Measurements from ENCODE around the gene BATF3. TPM values are rescaled to one million over a fixed set of nuclear protein-coding genes. Genes with fewer than 3 reads are reported as not detected.
"Not testable (repeated sequence)": the region's sequence is repeated elsewhere in the genome, so short reads cannot be mapped to it uniquely, and the experiment has no call there.

Gene BATF3, protein sequence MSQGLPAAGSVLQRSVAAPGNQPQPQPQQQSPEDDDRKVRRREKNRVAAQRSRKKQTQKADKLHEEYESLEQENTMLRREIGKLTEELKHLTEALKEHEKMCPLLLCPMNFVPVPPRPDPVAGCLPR
- 4.2 TPM for total RNA-seq

DNA sequence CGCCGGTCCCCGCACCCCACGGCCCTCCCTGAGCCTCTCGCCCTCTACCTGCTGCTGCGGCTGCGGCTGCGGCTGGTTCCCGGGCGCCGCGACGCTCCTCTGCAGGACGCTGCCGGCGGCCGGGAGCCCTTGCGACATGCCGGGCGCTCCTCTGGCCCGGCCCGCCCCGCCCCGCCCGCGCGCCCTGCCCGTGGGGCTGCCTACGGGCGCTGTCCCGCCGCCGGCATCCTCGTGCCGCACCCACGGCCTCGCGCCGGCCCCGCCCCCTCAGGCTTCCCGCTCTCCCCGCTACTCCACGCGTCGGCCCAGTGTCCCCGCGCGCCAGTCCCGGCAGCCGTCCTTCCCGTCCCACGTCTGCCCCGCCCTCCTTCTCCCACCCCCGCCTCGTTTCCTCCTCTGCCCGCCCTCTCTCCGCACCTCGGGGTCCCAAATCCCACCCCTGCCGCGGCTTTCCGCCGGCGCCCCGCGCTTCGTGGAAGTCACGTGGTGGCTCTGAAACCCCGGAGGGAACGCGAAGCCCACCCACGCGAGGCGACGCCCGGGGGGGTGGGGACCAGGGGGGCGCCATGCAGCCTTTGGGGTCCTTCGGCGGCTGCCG lies at the start of gene BATF3:
Gene BATF3 (minus strand): TSS at position 216 of the 598 bp plus-strand sequence. CDS start 78 bp downstream, at position 138.
- DNase-seq (ENCODE audit: low spot score), result peak; percentile 16

DNA sequence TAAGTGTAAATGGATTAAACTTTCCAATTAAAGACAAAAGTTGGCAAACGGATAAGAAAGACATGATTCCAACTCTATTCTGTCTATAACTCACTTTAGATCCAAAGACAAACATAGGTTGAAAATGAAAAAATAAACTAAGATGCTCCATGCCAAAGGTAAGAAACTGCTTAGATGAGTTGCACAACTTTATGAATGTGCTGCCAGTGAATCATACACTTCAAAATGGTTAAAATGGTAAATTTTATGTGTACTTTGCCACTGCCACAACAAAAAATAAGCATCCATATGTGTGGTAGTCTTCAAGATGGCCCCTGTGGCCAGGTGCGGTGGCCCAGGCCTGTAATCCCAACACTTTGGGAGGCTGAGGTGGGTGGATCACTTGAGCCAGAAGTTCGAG lies 46.9 kb upstream of the BATF3 start:
- no peak for DNase-seq (ENCODE audit: low spot score)

DNA sequence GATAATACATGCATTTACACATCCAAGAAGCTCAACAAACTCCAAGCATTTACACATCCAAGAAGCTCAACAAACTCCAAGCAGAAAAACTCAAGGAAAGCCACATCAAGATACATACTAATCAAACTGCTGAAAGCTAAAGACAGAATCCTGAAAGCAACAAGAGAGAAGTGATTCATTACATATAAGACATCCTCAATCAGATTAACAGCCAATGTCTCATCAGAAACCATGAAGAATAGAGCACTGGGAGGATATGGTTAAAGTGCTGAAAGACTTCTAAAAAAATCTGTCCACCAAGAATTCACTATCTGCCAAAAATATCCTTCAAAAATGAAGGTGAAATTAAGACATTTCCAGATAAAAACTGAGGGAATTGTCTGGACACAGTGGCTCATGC lies 45.7 kb upstream of the BATF3 start:
- DNase-seq (ENCODE audit: low spot score), result no peak

DNA sequence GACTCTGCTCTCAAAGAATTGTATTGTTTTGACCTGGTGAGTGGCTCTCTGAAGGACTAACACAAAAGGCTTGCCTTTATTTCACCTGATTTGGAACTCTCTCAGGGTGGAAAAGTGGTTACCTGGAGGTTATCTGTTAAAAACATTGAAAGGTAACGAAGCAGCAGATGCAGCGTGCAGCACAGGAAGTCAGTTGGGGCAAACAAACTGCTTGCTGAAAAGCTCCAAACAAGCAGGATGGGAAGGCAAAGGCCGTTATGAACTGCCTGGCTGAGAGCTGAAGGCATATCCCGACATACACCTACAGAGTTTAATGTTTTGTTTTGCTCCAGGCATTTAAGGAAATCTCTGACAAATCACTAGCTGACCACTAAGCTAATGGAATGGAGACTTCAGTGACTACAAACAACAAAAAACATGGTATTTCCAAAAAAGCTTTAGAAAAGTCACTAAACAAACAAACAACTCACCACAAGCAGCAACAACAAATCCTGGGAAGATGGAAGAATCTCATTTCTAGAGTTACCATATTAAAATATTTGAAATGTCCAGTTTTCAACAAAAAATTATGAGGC lies 44.3 kb upstream of the BATF3 start:
- no peak for DNase-seq (ENCODE audit: low spot score)

DNA sequence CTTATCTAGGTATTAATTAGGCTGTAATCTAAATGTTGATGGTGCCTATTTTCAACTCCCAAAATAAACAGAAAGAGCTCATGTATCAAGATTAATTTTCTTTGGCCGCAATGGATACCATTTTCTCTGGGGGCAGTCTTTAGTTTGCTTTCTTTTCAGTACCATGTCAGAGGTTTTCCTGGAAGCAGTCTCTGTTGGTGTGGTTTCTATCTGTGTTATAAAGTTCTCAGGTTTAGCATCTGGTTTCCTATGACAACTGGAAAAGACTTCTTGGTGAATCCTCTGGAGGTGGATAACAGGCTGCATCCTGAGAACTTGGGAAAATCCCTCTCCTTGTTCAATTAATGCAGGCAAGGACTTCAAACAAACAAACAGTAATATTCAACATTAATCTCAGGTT lies 38.7 kb upstream of the BATF3 start:
- DNase-seq (ENCODE audit: low spot score), result no peak

DNA sequence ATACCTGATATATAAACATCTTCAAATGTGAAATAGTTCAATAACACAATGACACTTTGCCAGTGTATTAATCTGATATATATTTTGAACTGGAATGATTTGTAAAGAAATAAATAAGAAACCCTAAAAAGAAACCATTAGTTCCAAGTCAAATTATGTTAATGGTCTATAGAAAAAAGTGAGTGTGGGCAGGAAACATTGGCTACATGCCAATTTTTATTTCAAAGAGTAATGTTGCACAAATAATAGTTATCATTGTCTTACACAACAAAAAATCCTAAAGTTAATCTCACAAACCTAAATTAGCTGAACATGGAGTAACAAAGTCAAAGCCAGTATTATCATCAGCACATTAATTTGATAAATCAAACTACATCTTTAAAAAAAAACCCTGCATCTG lies 37.9 kb upstream of the BATF3 start:
- no peak for DNase-seq (ENCODE audit: low spot score)

DNA sequence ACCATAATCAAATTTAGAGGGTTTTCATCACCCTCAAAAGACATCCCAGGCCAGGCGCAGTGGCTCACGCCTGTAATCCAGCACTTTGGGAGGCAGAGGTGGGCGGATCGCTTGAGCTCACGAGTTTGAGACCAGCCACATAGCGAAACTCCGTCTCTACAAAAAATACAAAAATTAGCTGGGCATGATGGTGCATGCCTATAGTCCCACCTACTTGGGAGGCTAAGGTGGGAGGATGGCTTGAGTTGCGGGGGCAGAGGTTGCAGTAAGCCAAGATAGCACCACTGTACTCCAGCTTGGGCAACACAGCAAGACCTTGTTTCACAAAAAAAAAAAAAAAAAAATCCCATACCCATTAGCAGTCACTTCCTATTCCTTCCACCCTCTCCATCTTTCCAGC lies 33.5 kb upstream of the BATF3 start:
- DNase-seq (ENCODE audit: low spot score), result no peak

DNA sequence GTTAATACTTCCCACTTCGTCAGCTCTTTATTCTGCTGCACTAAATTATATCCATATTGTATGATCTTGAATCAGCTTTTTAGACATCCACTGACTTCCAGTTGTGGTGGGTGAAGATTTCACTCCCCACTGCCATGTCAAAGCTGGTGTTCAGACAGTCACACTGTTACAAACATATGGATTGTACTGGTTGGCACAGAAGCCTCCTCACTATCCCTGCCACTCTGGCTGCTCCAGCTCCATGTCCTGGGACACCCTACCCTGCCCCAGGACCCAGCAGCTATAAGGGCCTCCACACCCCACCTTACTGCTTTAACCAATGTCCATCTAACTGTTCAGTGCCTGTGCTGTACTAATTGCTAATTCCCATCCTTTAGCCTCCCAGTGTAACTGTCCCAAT lies 32.0 kb upstream of the BATF3 start:
- DNase-seq (ENCODE audit: low spot score), result no peak

DNA sequence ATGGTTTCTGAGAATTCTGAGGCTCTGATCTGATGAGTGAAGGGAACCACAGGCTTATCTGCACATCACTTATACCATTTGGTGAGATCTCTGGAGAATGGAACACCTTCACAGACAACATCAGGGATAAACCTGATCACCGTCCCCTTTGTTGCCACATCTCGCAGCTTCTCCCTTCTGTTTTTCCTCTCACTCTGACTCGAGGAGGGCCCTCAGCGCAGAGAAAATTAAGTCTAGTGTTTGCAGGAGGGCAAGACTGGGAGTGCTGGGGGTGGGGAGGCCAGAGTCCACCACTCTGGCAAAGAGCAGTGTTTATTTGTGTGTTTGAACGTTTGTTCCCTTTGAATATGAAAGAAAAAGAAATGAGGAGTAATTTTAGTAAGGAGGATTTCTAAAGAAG lies 29.0 kb upstream of the BATF3 start:
- no peak for DNase-seq (ENCODE audit: low spot score)

DNA sequence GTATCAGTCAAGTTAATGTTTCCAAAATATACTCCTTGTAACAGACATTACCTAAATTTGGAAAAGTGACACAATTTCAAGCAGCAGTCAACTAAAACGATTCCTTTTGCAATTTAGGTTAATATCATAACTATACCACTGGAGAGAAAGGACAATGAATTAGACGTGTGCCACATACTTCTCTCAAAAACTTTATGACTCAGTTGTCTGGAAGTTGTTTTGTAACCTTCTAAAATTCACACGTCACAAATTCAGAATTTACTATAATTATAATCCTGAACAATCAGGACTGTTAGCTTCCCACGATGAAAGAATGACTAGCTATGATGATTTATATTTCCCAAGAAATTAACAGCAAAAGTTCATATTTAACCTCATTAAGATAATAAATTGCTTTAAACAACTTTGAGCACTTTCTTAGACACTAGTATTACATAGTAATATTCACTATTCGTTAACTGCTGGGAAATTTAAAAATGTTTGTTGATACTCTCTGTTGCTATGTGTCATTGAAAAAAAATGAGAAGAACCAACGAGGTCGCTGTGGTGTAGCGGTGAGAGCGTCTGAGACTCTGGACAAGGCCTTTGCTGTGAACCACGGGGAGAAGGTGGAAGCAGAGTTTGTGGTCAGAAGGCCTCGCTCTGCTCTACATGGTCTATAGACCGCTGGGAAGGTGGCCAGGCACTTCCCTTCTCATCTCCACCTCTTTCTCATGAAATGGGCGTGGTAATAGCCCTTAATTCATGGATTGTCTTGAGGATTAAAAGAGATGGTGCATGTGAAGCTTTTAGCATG lies 27.9 kb upstream of the BATF3 start:
- DNase-seq (ENCODE audit: low spot score), result no peak

DNA sequence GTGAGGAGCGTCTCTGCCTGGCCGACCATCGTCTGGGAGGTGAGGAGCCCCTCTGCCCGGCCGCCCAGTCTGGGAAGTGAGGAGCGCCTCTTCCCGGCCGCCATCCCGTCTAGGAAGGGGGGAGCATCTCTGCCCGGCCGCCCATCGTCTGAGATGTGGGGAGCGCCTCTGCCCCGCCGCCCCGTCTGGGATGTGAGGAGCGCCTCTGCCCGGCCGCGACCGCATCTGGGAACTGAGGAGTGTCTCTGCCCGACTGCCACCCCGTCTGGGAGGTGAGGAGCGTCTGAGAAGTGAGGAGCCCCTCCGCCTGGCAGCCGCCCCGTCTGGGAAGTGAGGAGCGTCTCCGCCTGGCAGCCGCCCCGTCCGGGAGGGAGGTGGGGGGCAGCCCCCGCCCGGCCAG lies 25.0 kb upstream of the BATF3 start:
- DNase-seq (ENCODE audit: low spot score), result not testable (repeated sequence)

DNA sequence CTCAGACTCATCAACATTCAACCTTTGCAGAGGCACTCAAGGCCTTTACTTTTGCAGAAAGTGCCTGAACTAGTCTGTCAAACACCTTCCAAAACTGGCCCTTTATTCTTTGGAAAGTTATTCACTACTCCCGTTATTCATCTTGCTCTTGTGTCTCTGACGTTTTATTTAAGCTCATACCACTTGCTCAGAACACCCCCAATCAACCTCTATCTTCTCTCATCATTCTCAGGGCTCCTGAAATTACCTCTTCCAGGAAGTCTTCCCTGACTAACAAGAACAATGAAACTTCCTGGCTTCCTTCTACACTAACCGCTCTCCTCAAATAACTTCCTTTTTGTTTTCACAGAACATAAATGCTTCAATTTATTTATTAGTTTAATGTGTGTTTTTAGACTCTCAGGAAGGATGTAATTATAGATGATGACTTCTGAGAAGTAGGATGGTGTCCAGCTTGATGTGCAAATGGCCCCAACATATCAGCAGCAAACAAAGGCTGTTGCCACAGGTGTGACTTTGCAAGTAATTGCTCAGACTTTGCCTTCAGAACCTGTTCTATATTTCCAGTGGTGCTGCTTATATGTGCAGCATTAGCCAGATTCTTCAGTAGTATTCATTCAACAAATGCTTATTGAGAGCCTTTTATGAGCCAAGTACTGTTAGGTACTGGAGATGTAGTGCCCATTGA lies 22.8 kb upstream of the BATF3 start:
- DNase-seq (ENCODE audit: low spot score), result no peak

DNA sequence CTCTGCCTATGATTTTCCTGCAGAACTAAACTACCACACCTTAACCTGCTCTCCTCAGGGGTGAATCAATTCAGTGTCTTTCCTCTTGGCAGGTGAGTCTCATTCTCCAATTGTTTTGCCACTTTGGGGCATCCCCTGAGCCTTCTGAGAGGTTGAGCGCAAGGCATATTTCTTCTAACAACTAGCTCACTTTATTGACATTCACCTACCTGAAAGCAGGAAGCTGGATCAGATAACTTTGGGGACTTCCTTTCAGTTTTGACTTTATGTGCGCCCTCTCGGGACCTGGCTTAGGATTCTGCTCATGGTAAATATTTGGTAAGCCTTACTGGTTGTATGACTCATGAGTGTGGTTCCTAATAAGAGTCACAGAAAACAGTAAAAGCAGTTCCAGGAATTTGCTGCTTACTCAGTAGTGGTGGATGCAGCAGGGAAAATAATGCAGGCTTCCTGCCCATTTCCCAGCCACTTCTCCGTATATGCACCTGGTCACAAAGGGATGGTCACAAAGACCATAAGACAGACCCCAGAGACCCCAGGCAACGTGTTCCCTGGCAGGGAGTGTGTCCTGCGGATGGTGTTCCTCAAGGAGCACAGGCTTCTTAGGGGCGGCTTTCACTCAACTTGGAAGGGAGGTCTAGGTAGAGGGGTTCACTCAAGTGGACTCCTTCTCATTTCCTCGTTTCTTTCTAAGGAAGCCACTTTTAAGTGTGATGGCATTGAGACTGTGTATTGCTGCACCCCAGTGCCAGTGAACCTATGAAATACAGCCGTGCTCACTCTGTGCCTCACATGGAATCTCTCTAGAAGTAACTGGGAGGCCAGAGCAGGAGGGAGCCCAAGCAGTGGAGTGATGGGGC lies 22.0 kb upstream of the BATF3 start:
- DNase-seq (ENCODE audit: low spot score), result no peak

DNA sequence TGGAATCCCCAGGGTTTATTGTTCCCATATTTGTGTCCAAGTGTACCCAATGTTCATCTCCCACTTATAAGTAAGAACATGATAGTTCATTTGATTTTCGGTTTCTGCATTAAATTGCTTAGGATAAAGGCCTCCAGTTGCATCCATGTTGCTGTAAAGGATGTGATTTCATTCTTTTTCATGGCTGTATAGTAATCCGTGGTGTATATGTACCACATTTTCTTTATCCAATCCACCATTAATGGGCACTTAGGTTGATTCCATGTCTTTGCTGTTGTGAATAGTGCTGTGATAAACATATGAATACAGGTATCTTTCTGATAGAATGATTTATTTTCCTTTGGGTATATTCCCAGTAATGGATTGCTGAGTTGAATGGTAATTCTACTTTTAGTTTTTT lies 20.0 kb upstream of the BATF3 start:
- no peak for DNase-seq (ENCODE audit: low spot score)

DNA sequence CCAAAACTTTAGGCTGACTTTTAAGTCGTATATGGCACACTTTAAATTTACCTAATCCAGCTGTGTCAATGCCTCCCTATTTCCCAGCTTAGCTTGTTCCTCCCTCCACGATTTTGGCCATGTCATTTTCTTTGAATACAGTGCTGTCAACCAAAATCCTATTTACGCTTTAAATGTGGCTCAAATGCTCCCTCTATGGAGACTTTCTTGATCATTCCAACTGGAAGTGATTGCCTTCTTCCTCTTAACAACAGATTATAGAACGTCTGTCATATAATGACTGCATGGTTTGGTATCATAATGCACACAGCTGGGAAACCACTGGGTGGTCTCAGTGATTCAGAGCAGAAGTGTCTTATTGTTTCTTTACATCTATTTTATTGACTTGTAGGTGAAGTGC lies 18.9 kb upstream of the BATF3 start:
- no peak for DNase-seq (ENCODE audit: low spot score)

DNA sequence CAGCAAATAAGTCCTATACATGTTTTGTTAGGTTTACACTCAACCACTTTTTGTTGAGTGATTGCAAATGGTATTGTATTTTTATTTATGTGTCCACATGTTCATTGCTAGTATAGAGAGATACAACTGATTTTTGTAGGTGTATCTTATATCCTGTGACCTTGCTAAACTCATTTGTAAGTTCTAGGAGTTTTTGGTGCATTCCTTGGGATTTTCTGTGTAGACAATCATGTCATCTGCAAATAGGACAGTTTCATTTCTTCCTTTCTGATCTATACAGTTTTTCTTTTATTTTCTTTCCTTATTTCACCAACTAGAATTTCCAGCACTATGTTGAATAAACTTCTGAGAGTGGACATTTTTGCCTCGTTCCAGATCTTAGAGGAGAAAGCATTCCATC lies 16.5 kb upstream of the BATF3 start:
- no peak for DNase-seq (ENCODE audit: low spot score)

DNA sequence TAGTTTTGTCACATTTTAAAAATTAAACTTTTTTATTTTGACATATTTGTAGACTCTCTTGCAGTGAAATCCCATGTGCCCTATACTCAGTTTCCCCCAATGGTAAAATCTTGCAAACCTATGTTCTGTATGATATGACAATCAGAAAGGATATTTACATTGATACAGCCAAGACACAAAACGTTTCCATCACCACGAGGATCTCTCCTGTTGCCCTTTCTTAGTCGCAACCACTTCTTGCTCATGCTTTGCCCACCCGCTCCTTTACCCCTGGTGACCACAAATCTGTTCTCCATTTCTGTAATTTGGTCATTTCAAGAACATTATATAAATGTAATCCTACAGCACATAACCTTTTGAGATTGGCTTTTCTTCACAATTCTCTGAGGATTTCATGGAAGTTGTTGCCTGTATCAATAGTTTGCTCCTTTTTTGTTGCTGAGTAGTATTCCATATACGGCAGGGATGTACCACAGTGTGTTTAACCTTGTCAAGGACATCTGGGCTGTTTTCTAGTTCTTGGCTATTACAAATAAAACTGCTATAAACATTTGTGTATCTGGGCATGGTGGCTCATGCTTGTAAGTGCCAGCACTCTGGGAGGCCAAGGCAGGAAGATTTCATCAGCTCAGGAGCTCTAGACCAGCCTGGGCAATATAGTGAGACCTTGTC lies 14.0 kb upstream of the BATF3 start:
- no peak for DNase-seq (ENCODE audit: low spot score)

DNA sequence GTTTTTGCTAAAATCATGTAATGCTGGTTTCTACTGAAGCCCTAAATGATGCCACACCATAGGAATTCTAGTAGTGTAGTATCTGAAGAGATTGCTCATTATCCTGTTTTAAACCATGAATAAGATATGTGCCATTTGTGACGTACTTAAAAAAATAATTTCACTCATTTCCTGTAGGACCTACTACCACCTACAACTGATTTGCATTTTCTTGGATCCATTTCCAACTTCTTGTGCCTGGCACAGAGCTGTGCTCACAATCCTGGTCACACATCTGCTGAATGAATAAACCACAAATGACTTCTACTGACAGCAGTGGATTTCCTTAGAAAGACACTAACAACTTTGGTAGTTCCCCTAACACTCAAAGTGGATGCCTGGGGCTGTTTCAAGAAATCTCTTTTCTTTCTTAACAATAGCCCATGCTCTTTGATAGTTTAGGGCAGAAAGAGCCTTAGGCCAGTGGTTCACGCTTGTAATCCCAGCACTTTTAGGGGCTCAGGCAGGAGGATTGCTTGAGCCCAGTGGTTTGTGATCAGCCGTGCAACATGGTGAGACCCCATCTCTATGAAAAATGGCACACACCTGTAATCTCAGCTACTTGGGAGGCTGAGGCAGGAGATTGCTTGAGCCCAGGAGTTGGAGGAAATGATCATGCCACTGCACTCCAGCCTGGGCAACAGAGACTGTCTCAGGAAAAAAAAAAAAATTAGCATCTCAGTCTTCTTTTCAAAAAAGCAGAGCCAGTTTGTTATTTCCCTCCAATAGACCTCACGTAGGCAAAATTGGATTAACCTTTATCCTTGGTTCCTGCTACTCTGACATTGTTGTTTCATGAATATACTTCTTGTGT lies 13.0 kb upstream of the BATF3 start:
- no peak for DNase-seq (ENCODE audit: low spot score)

DNA sequence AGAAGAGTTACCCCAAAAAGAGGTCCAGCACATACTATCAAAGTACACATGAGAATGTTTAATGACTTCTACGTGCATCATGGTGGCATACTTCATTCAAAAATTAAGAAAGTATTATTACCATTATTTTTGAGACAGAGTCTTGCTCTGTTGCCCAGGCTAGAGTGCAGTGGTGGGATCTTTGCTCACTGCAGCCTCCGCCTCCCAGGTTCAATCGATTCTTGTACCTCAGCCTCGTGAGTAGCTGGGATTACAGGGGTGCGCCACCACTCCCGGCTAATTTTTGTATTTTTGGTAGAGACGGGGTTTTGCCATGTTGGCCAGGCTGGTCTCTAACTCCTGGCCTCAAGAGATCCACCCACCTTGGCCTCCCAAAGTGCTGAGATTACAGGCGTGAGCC lies 12.3 kb upstream of the BATF3 start:
- DNase-seq (ENCODE audit: low spot score), result not testable (repeated sequence)

DNA sequence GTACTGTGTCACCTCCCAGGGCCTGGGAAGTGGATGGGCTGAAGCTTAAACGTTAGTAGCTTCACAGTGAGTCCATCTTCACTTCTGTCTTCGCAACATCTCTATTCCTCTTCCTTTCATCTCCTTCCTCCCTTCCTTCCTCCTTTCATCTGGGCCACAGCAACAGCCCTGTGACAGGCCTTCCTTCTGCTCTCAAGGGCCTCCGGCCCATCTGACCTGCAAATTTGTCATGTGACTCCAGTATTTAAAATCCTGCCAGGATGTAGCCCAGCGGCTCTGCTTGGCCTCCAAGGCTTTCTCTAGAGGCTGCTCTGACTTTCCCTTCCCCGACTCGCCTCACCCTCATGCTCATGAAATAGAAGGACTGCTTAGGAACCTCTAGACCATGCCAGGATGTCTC lies 10.9 kb upstream of the BATF3 start:
- no peak for DNase-seq (ENCODE audit: low spot score)
